HepG2 (cell line): ENCODE measurements around the gene PCDHGA2. TPM values are rescaled to one million over a fixed set of nuclear protein-coding genes. Genes with fewer than 3 reads are reported as not detected.

Source experiments
- ATAC-seq: fragments of 200-7000 bp; cut with Tn5 transposase; 3 replicates; pipeline ENCODE4 v1.9.1; 2020; ENCODE audit warnings: mild to moderate bottlenecking, moderate library complexity
- BruUV-seq: library from RNA; stranded (reverse); fragments of 400-500 nt; replicated peaks from 2 replicates; lab custom pipeline; 2021; lab: Mats Ljungman, UMichigan
- CTCF ChIA-PET: fragments of 300-600 bp; formaldehyde crosslinking; extraction: SDS; loops from one replicate; lab custom pipeline; 2021; ENCODE audit warnings: low total read pairs, inconsistent platforms, low intra/inter-chr PET ratio; lab: Yijun Ruan, JAX
- POLR2A ChIA-PET: fragments of 350-600 bp; sonication (Branson Sonifier 250); formaldehyde crosslinking; loops from one replicate; lab custom pipeline; 2020; ENCODE audit warnings: antibody characterized with exemption, inconsistent platforms; lab: Yijun Ruan, JAX
- DNase-seq: peaks from one replicate; pipeline ENCODE4 v3.0.0-alpha.2; 2015; ENCODE audit warnings: low spot score
- FAIRE-seq: peaks from 3 replicates; lab custom pipeline; 2011; peaks lifted over from hg19 to GRCh38; lab: Jason Lieb, UNC
- H2AFZ ChIP-seq: one replicate; pipeline ENCODE4 v1.6.1; 2011; ENCODE audit warnings: low read length, inconsistent platforms
- H3K27ac ChIP-seq: fragments of 300-600 bp; 3 replicates; pipeline ENCODE4 v1.8.0; 2011; ENCODE audit warnings: mixed run types, mild to moderate bottlenecking, mixed read lengths, low read length, inconsistent platforms; ENCODE audit not compliant: insufficient read depth; ENCODE audit errors: extremely low read length
- H3K27me3 ChIP-seq, 2 experiments: fragments of 200-600 bp in 1 of 2; 2 replicates in 1 of 2; 3 replicates in 1 of 2; pipeline versions ENCODE4 v1.6.0 to v1.8.0; 2011; ENCODE audit warnings: low read length in 2 of 2, mild to moderate bottlenecking in 2 of 2, moderate library complexity in 2 of 2, inconsistent platforms in 1 of 2; ENCODE audit not compliant: insufficient read depth in 2 of 2, control insufficient read depth in 1 of 2
- H3K36me3 ChIP-seq, 2 experiments: fragments of 200-600 bp in 1 of 2; replicated peaks in 1 of 2; 2 replicates in 1 of 2; 3 replicates in 1 of 2; pipeline versions ENCODE4 v1.5.1 to v1.8.0; 2011; ENCODE audit warnings: low read length in 2 of 2, inconsistent platforms in 1 of 2; ENCODE audit not compliant: insufficient read depth in 2 of 2, control insufficient read depth in 1 of 2
- H3K4me1 ChIP-seq: 2 replicates; pipeline ENCODE4 v1.5.1; 2012; ENCODE audit warnings: low read length, inconsistent platforms; ENCODE audit not compliant: insufficient read depth
- H3K4me2 ChIP-seq: 2 replicates; pipeline ENCODE4 v1.6.0; 2011; ENCODE audit warnings: low read depth, low read length, inconsistent platforms
- H3K4me3 ChIP-seq, 3 experiments: fragments of 200-600 bp in 1 of 3; sonication (generic), shearing (Covaris generic) in 1 of 3; replicated peaks in 1 of 3; 2 replicates each; pipeline ENCODE4 v1.5.1; 2011 to 2016; ENCODE audit warnings: low read length in 3 of 3, inconsistent platforms in 2 of 3, low read depth in 2 of 3, mild to moderate bottlenecking in 2 of 3, control low read depth in 1 of 3, mixed read lengths in 1 of 3; ENCODE audit not compliant: insufficient read depth in 1 of 3
- H3K79me2 ChIP-seq: one replicate; pipeline ENCODE4 v1.6.1; 2011; ENCODE audit warnings: low read length, inconsistent platforms; ENCODE audit not compliant: insufficient read depth
- H3K9ac ChIP-seq: 2 replicates; pipeline ENCODE4 v1.6.0; 2011; ENCODE audit warnings: mild to moderate bottlenecking, low read depth, low read length, inconsistent platforms; ENCODE audit not compliant: insufficient read depth
- H3K9me3 ChIP-seq: 2 replicates; pipeline ENCODE4 v1.5.1; 2012; ENCODE audit warnings: mild to moderate bottlenecking, low read length
- H4K20me1 ChIP-seq: 2 replicates; pipeline ENCODE4 v1.6.0; 2011; ENCODE audit warnings: inconsistent platforms, mild to moderate bottlenecking, low read length, moderate library complexity; ENCODE audit not compliant: insufficient read depth
- IRF9 ChIP-seq: sonication (generic); formaldehyde crosslinking; IDR thresholded peaks from 2 replicates; pipeline ENCODE4 v1.8.0; 2022; ENCODE audit warnings: missing genetic modification reagents, mild to moderate bottlenecking, borderline replicate concordance
- TIGD3 ChIP-seq: sonication (generic); formaldehyde crosslinking; IDR thresholded peaks from 2 replicates; pipeline ENCODE4 v1.5.1; 2020; ENCODE audit warnings: mild to moderate bottlenecking, missing genetic modification reagents, borderline replicate concordance
- WGBS: methylation state at CpG from one replicate; pipeline ENCODE4 v1.1.6; 2017; ENCODE audit warnings: low lambda C conversion rate; 5-methylcytosine and 5-hydroxymethylcytosine counted together
- in situ Hi-C: cut with HindIII; loops from 2 replicates; pipeline ENCODE4 v1.10.0; 2017; ENCODE audit warnings: low pct_unique_long_range_greater_than_20kb; ENCODE audit not compliant: extremely low pct_ligation_motif_present
- intact Hi-C: fragments of 100-400 bp; cut with micrococcal nuclease; formaldehyde crosslinking; loops from one replicate; pipeline ENCODE4 v1.10.0; 2022; ENCODE audit not compliant: unreplicated experiment
- polyA plus RNA-seq, 8 experiments: library from polyadenylated mRNA; depleted of rRNA in 3 of 8; stranded (reverse) in 7 of 8; unstranded in 1 of 8; fragments of >200 nt; fragmentation: Illumina TruSeq in 4 of 8; extraction: Trizol in 4 of 8; gene quantifications; 2 replicates each; pipeline versions ENCODE4 v1.2.1 to v1.2.3, GENCODE V29; 2011 to 2016; ENCODE audit warnings: low read depth in 4 of 8, missing spikeins in 1 of 8, mixed read lengths in 1 of 8; ENCODE audit not compliant: insufficient read depth in 1 of 8
- total RNA-seq, 5 experiments: library from RNA; depleted of rRNA; stranded (reverse); fragments of >200 nt; fragmentation: Illumina TruSeq; extraction: Trizol; gene quantifications; 2 replicates each; pipeline ENCODE4 v1.2.3, GENCODE V29; 2016; ENCODE audit warnings: low read depth in 1 of 5

PCDHGA2 gene
- total and polyA plus RNA-seq, 2 of the 13 experiments (the other 11 are each of a cell fraction or from before 2014, with no cell fraction given), result 0.04 to 0.11 TPM

- DNase-seq, result no peak
- TF ChIP-seq IRF9 (CRISPR knock-in tag) (no peak), TIGD3 (CRISPR knock-in tag) (no peak)
- no TSS peak for BruUV-seq
- no peaks in the 10 kb centered on the region for H3K36me3 ChIP-seq
- H3K27ac ChIP-seq, result no peak overlapping the region
- no peaks in the 10 kb centered on the region for H3K79me2 ChIP-seq
- intact Hi-C loops (no loop called here), in situ Hi-C loops (no loop called here)
- no peaks in the 10 kb centered on the region for H4K20me1 ChIP-seq
- FAIRE-seq, result no peak
- H3K9ac ChIP-seq, result no peak overlapping the region
- no peak for ATAC-seq
- no peak overlapping the region for H3K4me3 ChIP-seq
- ChIA-PET POLR2A (no interaction called here), CTCF (no interaction called here)
- H3K9me3 ChIP-seq, result peaks cover 10% of the 10 kb centered on the region; the same call in 1 of the 2 replicates
- no peak overlapping the region for H2AFZ ChIP-seq
- WGBS, result 56% methylated on average over 7 of the region's 43 CpGs
- peaks cover 5% of the 10 kb centered on the region; the same call in 1 of the 2 replicates for H3K4me1 ChIP-seq
- H3K27me3 ChIP-seq, result no peaks in the 10 kb centered on the region
- H3K4me2 ChIP-seq, result no peak overlapping the region
Measured at GRCh38 chr5:141384471-141385267, 46.1 kb downstream of the PCDHGA2 start.
